GM23248 (cell line): ENCODE results near the gene DIP2C.

ENCODE experiments used
- EZH2 ChIP-seq: fragments of 200-600 bp; sonication (generic); IDR thresholded peaks from 2 replicates; pipeline ENCODE4 v1.6.1; 2018; ENCODE audit warnings: antibody characterized with exemption, mild to moderate bottlenecking; ENCODE audit not compliant: insufficient read depth, poor library complexity, severe bottlenecking
- EZH2phosphoT487 ChIP-seq: fragments of 200-600 bp; sonication (generic); IDR thresholded peaks from 2 replicates; pipeline ENCODE4 v1.6.1; 2018; ENCODE audit warnings: antibody characterized with exemption, moderate library complexity, mild to moderate bottlenecking, low read depth; ENCODE audit not compliant: insufficient read depth

DNA sequence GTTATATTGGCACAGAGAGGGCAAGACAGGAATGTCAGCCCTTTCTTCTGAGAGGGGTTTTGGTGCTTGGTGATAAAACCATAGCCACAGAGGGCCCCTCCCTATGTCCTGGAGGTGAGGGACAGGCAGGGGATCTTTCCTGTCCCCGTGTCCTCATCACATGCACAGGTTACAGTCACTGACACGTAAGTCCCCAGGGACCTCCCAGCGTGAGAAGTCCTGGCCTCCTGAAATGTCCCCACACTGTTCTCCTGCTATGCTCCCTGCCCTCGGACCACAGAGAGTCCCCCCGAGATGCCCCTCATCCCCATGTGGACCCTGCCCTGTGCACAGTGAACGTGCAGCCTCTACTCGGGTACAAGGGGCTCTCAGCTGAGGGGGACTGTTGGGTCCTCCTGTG, 293.8 kb downstream of the DIP2C start:
- TF ChIP-seq EZH2 (no peak), EZH2phosphoT487 (no peak)
